Measurements from ENCODE around the gene SEMA4D.

Gene SEMA4D

GRCh38 chr9:89528540-89528939, 30.6 kb upstream of the SEMA4D start:
- no peak for DNase-seq

DNA sequence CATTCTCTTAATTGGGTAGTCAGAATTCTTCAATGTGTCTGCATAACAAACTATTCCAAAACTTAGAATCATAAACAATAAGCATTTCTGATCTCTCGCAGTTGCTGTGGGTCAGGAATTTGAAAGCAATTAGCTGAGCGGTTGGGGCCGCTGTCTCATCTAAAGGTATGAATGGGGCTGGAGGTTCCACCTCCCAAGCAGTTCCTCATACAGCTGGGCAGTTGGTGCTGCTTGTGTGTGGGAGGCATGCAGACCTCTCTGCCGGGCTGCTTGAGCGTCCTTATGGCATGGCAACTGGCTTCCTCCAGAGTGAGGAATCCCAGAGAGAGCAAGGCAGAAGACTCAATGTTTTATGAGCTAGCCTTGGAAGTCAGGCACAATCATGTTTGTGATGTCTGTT, 30.2 kb upstream of the SEMA4D start:
- no peak for DNase-seq

DNA sequence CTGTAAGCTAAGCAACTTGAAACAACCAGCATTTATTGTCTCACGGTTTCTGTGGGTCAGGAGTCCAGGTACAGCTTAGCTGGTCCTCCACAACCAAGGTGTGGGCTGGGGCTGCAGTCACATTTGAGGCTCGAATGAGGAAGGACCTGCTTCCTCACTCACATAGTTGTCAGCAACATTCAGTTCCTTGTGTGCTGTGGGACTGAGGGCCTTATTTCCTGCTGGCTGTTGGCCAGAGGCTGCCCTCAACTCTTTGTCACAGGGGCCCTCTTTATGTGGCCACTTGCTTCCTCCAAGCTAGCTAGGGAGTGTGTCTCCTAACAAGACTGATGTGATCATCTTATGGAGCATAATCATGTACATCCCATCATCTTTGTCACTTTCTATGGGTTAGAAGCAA, 29.2 kb upstream of the SEMA4D start:
- DNase-seq: no peak

DNA sequence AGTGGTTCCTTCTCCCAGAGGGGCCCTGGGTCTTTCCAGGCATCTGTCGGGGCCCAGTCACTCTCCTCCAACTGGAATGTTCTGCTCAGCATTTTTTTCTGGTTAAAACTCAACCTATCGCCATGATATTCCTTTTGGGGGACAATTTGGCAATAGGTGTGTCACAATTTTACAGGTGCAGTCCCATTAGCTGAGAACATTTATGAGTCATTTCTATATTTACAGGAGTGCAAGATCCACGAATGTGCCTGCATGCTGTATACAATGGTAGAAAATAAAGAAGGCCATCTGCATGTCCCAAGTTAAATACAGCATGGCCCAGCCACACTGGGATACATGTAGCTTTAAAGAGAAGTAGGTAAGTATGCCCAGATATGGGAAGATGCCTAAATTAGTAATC, 28.8 kb upstream of the SEMA4D start:
- no peak for DNase-seq

DNA sequence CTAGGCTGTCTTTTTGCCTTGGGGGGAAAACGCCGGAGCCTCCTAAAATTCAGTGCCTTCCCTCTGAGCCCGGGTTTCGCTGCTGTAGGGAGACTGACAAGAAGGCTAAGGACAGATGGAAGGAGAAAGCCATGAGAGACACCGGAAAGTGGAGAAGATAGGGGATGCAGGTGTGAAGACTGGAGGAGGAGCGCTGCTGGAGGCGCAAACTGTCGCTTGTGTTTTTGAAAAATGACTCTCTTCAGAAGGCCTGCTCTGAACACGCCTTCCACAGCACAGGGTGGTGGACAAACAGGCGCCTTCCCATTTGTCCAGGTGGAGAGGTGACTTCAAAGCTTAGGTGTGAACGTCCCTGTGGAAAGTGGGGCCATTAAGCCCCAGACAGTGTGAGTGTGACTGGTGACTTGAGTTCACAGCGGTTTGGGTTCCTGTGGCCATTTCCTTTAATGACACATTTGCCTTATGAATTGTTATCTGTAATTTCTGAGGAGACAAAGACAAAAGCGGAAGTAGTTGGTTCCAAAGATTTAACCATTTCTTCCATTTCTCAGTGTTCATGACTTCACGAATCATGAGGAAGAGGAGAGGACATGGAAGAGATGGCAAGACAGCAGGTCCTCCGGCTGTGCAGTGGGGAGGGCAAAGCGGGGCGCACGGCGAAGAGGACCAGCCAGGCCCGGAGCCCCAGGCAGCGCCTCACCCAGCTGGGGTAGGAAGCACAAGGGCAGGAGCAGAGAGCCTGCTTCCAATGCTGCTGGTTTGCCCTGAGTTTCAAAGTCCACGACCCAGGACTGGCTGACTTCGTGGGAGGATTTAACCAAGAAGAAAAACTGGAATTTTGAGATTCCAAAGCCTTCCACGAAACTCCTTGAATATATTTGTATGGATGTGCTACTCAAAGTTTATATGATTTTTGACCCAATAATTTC, 27.8 kb upstream of the SEMA4D start:
- no peak for DNase-seq

GRCh38 chr9:89524963-89525362, 27.1 kb upstream of the SEMA4D start:
- DNase-seq: no peak

GRCh38 chr9:89523948-89524347, 26.0 kb upstream of the SEMA4D start:
- DNase-seq: no peak

DNA sequence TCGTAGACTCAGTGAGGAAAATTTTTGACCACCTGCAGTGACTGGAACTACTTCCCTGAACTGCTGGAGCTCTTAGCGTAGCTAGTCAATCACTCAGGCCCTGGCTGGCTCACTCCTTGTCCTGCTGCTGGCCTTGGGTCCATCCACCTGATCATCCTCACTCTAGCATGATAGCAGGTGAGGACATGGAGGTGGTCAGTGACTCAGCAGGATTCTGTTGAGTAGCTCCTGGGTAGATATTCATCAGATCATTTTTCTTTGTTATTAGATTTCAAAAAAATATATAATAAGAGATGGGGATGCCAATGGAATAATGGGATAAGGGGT, 25.0 kb upstream of the SEMA4D start:
- DNase-seq: no peak

DNA sequence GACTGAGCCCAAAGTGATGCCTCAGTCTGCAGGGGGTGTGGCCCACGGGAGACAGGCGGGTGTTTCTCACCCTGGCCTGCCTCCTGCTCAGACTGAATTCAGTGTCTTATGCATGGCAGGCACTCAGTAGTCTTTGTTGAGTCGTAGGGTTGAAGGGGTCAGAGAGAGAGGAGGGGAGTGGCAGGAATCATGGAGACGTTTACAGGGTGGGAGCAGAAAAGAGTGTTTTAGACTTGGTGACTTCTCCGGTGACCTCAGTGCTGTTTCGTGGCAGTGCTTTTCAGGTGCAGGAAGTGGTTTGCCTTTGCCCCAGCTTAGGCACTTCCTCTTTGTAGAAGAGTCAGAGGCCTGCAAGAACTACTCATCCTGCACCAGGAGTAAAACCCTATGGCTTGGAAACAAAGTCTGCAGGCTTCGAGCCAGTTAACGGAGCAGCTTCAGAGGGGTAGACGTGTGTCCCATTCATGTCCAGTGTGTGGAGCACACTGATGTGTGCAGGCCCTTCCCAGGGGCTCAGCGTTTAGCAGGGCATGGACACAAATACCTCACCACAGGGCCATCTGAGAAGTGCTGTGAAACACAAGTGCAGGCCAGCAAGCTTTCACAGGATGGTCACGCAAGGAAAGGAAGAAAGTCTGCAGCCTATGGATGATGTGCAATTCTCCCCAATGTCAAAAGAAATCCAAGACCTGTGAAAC, 24.5 kb upstream of the SEMA4D start:
- DNase-seq: no peak

DNA sequence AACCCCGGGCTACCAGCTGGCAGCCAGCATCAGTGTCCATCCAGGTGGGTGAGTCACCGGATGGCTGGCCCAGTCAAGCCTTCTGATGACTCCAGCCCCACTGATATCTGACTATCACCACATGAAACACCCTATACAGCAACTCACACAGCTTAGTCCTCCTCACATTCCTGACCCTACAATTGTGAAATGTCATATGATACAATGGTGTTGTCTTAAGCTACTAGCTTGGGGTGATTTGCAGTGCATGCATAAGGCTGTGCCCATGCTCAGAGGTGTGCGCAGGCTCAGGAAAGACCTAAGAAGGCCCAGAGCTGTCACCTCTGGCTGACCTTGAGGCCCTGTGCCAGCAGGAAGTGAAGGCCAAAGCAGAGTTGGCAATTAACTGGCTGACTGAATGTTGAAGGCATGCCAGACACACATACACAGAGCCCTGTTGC, 21.5 kb upstream of the SEMA4D start:
- peak; percentile 22 for DNase-seq

DNA sequence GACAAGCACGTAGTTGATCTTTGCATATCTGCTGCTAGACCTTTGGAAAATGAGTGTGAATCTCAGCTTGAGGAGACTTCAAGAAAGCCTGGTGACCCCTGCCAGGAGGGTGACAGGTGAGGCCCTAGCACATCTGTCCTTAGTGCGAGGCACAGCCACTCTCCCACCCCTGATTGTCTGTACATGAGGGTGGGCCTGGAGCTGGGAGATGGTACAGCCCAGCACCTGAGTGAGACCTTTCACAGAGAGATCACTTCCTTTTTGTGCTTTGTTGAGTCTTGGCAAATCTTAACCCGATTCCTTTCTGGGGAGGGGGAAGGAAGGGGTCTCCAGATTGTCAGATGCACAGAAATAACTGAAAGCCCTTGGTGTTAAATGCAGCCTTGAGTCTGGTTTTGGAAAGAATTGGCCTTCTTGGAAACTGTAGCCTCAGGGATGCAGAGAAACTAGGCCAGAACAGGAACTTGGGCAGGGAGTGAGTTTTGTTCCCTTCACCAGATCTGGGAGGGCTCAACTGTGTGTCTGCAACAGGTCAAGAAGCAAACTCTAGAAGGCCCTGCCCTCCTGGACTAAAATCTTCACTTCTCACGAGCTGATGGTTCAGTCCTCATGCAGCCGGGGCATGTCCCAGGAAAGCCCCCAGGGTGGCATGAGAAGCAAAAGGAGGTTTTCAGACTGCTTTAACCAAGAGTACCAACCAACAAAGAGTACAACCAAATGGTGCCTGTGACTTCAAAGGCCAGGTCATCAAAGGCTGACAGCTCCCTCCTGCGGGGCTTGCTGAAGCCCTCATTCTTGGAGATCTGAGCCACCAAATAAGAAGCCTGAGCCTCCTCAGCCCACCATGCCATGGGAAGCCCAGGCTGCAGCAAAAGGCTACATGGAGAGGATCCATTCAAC, 20.8 kb upstream of the SEMA4D start:
- DNase-seq: no peak

DNA sequence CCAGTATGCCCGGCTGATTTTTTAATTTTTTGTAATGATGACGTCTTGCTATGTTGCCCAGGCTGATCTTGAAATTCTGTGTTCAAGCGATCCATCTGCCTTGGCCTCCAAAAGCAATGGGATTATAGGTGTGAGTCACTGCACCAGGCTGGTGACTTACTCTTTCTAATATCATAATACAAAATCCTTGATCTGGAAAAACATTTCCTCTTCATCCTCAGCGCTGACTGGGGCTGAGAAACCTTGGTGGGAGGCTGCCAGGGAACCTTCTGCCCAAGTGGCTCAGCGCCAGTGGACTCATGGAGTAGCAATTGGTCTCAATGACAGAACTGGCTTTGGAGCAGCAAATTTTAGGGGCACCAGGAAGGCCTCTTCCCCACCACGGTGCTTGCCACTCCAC, 17.5 kb upstream of the SEMA4D start:
- DNase-seq: no peak

GRCh38 chr9:89514956-89515355, 17.0 kb upstream of the SEMA4D start:
- DNase-seq: no peak

- DNase-seq: no peak
These were observed 16.4 kb upstream of the SEMA4D start for GRCh38 chr9:89514337-89514736.

DNA sequence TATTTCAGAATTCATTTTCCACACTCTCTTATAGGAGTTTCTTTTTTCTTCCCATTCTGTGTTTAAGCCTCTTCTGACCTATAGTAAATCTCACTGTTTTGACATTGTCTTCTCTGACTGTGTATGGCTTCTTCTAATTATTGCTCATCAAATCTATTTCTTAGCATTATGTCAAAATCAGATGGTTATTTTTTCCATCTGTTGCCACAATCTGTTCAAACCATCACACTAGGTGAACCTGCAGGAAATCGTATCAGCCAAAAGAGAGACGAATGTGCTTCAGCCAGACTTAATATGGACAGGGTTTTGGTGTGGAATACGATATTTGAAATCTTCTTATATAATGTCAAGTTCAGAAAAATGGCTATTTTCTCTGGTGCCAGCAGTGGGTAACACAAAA, 15.9 kb upstream of the SEMA4D start:
- DNase-seq: no peak

DNA sequence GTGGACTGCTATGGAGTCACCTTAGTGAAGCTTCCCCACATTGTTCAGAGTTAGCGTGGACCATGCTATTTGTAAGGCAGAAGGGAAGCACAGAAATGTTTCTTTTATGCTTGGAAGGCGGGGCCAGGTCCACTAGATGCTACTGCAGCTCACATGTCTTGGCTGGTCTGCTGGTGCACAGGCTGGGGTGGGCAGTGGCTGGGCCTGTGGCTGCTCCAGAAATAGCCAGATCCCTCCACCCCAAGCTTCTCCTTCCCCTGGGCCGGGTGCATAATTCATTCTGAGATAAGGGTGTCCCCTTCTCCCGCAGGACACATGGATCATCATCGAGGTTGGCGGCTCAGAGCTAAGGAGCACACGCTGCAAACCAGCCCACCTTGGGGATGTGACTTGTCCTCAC, 14.5 kb upstream of the SEMA4D start:
- no peak for DNase-seq

DNA sequence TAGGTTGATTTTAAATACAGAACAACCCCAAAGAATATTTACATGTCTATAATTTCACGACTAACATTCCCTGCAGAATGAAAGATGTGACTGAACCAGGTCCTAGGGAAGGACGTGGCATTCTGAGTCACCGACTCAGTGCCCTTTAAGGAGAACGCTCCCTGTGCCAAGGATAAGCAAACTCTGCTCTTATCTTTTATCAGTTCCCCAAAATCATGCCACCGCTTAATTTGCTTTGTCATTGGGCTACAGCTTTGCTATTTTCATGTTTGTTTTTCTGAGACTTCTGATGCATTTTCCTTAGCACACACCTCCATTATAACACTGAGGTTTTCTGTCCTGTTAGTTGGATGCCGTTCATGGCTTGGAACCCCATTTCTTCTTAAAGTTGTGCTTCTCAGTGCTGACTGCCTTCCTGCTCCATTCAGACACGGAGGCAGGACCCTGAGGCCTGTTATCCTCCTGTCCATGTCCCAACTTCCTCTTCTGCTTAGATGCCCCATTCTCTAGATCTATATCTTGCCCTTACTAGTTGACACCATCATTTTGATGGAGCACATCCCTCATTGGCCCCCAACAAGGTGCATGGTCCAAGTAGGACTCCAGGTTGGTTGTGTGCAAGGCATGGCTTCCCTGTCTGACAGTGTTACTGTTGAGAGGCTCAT, 11.2 kb upstream of the SEMA4D start:
- DNase-seq: no peak

DNA sequence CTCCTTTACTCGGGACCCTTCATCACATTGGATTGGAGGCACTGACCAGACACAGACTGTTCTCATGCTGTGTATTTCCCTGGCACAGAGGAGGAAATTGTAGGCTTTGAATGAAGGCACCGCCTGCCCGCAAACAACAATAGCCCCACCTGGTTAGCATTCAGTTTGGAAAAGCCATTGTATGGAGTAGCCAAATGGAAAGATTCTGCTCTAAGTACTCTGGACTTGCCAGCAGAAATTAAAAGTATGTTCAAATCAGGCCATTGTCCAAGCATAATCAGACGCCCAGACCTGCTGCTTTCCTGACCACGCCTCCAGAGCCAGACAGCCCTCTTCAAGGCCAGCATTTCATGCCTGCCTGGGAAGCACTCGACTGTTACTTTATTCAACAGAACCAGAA, 8.0 kb upstream of the SEMA4D start:
- no peak for DNase-seq

GRCh38 chr9:89505048-89505447, 7.1 kb upstream of the SEMA4D start:
- DNase-seq: no peak

GRCh38 chr9:89502671-89503070, 4.8 kb upstream of the SEMA4D start:
- no peak for DNase-seq

DNA sequence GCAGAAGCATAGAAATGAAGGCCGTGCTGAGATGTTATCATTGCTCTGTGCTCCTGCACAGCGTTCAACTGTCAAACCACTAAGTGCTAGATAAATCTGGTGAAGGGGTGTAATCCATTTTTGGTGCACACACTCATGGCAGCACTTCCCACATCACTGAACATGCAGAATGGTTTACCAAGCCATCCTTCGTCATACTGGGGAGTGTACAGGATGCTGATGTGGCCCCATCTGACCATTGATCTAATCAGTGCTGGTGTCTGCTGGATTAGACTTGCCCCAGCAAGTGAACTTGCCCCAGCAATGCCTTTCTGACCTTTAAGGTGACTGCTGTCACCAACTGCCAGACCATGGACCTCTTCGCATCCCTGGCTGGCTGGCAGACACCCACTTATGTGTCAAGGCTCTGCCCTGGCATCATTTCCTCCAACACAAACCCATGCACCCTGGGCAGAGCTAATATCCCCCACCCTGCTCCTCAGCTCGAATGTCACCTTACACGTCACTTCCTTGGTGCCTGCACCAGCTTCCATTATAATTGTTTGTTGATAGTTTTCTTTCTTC, 4.2 kb upstream of the SEMA4D start:
- DNase-seq: no peak

DNA sequence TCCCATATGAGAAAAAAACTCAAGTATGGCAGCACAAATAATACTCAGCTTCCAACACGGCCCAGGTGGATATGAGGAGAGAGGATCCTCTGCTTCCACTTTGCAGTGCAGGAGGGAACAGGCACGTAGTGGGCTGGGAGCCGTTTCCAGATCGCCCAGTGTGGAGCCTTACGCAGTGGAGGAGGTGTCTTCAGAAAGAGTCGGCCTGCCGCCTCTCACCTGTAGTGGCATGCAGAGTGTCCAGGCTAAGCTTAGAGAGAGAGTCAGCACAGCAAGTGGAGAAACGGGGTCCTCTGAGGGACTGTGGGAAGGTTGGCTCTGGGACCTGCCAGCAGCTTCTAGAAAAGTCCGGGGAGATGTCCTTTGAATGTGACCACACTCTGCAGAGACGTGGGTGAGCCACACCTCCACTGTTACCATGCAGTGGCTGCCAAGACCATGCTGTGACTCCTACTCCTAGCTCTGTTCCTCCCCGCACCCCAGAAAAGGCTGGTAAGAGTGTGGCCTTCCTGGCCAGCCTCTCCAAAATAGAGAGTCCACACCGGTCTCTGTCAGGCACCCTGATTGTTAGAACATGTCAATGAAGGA, 3.5 kb upstream of the SEMA4D start:
- no peak for DNase-seq

Data from fibroblast of upper back skin (primary cell).